Measurements from ENCODE around the gene PML.
"Not testable (repeated sequence)": the region's sequence is repeated elsewhere in the genome, so short reads cannot be mapped to it uniquely, and the experiment has no call there.

Gene PML

DNA sequence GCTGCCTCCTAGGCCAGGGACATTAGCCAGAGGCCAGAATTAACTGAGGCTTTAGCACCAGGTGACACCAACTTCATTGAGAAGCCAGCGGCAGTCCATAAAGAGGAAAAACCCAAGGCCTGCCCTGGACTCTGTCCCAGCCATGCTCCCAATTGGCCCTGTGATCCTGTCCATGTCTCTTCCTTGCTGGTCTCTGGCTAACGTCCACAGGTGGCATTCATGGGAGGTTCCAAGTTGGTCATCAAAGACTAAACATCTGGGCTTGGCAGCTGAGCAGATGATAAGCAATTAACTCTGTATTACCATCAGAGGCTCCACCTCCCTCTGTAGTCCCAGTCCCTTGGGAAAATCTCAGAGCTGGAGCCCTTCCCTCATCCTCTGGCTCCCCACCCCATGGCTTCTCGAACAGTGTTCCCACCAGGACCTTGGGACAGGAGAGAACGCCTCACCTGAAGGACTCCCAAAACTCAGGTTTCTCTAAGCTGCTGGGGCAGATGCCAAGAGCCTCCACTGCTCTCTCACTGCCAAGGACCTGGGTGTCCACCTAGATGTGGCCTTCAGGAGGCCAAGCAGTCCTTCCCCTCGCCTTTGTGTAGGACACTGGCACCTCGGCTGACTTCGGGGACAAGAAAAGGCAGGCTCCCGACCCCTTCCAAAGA is 47.4 kb downstream of the PML start:
- no peak for DNase-seq

- no peak for DNase-seq
These were observed 48.3 kb downstream of the PML start for GRCh38 chr15:74042603-74043424.

GRCh38 chr15:74043425-74044266 is 49.1 kb downstream of the PML start:
- no peak for DNase-seq

- DNase-seq = no peak
These were observed 50.0 kb downstream of the PML start for GRCh38 chr15:74044267-74045110.

GRCh38 chr15:74045184-74045583 is 50.7 kb downstream of the PML start:
- DNase-seq = no peak

GRCh38 chr15:74045636-74046274 is 51.2 kb downstream of the PML start:
- no peak for DNase-seq

DNA sequence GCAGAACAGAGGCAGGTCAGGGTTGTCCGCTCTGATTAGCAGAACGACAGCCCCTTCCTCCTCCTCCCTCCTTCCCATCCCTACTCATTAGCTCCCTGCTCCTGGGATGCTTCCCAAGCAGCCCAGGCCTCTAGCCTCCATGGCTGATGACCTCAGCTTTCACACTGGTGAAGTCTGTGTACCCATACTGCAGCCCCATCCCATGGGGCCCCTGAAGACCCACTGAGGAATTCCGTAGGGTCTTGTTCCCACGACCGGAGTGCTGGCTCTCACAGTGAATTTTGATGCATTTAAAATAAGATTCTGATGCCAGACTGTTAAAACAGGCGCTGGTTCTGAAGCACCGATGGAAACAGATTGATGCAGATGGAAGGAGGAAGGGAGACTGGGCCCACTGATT is 51.8 kb downstream of the PML start:
- no peak for DNase-seq

GRCh38 chr15:74050127-74050526 is 55.6 kb downstream of the PML start:
- no peak for DNase-seq

DNA sequence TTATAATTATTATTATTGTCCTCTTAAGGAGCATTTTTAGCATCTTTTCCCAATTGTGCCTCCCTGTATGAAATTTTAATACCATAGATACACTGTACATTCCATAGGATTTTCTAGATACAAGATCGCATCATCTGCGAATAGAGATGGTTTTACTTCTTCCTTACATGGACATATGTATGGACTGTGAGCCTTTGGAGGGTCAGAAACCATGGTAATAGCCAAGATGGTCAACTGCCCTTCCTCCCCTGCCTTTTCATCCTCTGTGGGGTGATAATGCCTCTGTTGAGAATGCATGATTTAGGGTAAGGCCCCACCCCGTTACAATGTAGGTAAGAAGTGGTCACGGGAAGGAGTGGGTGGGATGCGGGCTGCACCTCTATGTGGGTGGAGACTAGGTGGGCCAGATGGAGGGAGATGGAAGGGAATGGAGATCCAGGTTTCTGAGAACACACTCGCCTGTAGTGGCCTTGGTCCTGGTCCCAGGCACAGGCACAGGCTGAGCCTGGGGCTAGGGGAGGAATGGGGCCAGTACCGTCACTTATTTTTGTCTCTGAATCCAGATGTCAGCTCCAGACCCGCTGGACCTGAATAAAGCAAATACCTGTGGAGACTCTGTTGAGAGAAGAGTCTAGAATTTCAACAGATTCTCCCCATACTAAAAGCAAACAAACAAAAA is 56.2 kb downstream of the PML start:
- DNase-seq = no peak

DNA sequence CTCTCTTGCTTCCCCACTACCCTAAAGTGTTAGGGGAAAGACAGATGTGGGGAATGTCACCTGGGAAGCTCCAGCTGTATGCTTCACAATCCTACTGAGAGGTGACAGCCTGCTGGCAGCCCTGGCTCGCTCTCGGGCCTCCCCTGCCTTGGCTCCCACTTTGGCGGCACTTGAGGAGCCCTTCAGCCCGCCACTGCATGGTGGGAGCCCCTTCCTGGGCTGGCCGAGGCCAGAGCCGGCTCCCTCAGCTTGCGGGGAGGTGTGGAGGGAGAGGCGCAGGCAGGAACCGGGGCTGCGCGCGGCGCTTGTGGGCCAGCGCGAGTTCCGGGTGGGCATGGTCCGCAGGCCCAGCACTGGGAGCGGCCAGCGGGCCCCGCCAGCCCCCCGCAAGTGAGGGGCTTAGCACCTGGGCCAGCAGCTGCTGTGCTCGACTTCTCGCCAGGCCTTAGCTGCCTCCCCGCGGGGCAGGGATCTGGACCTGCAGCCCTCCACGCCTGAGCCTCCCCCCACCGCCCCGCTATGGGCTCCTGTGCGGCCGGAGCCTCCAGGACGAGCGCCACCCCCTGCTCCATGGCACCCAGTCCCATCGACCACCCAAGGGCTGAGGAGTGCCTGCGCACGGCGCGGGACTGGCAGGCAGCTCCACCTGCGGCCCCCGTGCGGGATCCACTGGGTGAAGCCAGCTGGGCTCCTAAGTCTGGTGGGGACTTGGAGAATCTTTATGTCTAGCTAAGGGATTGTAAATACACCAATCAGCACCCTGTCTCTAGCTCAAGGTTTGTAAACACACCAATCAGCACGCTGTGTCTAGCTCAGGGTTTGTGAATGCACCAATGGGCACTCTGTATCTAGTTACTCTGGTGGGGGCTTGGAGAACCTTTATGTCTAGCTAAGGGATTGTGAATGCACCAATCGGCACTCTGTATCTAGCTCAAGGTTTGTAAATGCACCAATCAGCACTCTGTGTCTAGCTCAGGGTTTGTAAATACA is 58.0 kb downstream of the PML start:
- not testable (repeated sequence) for DNase-seq

- DNase-seq = no peak
These were observed 59.0 kb downstream of the PML start for GRCh38 chr15:74053517-74053916.

DNA sequence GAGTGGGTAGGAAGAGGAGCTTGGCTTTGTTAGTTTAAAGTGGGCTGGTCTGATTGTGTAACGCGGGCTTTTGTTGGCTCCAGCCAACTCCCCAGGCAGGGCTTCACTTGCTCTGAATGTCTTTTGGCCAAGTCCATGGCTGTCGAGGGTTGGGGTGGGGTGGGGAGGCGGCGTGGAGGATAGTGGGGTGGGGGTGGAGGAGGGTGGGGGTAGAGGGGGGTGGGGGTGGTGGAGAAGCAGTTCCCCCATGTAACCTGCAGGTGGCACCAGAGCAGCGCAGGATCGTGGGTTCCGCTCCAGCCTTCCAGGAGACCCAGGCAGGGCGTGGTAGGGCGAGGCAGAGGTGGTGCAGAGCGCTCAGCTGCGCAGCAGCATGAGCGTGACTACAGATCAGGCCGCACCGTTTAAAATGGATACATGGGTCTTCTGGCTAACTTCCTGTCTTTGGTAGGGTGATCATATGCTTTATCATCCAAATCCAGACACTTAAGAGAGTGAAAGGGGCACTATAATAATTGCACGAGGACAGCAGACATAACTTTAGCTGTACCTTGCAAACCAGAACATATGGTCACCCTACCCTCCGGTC is 59.5 kb downstream of the PML start:
- peak; percentile 64 for DNase-seq

DNA sequence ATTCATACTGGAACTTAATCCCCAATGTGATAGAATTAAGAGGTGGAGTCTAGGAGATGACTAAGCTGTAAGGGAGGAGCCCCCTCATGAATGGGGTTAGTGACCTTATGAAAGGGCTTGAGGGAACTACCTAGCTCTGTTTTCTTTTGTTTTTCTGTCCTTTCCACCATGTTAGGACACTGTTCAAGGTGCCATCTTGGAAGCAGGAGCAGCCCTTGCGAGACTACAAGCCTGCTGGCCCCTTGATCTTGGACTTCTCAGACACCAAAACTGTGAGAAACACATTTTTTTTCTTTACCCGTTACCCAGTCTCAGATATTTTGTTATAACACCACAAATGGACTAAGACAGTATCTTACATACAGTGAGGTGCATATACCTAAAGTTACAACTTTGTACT is 61.3 kb downstream of the PML start:
- no peak for DNase-seq

DNA sequence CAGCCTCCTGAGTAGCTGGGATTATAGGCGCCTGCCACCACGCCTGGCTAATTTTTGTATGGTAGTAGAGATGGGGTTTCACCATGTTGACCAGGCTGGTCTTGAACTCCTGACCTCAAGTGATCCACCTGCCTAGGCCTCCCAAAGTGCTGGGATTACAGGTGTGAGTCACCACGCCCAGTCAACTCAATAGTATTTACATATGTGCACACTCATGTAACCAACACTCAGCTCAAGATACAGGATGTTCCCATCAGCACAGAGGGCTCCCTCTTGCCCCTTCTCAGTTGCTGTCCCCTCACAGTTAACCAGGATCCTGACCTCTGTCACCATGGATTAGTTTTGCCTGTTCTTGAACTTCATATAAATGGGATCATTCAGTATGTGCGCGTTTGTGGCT is 61.8 kb downstream of the PML start:
- not testable (repeated sequence) for DNase-seq

- DNase-seq = not testable (repeated sequence)
These were observed 64.7 kb downstream of the PML start for GRCh38 chr15:74059050-74059833.

GRCh38 chr15:74060251-74060650 is 65.7 kb downstream of the PML start:
- no peak for DNase-seq

DNA sequence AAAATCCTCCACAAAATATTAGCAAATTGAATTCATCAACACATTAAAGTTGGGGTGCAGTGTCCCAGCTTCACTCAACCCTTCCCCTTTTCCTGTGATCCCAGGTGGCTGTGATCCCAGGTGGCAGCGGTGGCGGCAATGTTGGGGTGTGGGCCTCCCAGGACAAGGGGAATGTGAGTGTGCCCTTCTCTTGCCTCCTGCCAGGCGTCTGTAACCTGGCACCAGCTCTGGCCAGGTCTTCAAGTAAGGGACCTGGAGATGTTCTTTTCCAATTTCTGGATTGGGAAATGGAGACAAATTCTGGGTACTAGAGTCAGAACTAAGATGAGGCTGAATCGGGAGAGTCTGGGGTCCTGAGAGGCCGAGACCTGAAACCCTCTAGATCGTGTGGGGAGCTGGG is 67.7 kb downstream of the PML start:
- no peak for DNase-seq

DNA sequence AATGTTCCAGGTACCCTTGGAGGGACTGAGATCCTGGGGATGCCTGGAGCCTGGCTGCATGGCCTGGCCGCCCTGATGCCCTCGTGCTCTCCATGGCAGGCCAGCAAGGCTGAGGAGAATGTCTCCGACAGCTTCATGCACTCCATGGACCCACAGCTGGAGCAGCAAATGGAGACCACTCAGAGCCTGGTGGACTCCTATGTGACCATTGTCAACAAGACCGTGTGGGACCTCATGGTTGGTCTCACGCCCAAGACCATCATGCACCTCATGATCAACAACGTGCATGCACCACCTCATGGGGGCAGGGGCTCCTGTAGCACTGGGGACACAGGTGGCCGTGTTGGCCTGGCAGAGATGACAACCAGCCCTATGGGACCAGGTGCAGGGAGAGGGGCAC is 68.2 kb downstream of the PML start:
- no peak for DNase-seq

Measured in stimulated activated CD4-positive, alpha-beta T cell treated with anti-CD3 and anti-CD28 coated beads, Interleukin-12 subunit alpha, Interleukin-12 subunit beta, amount 100 ng/mL, for 4 hours (primary cell).